Measurements from ENCODE around the gene LMX1A. TPM values are rescaled to one million over a fixed set of nuclear protein-coding genes. Genes with fewer than 3 reads are reported as not detected.

Gene LMX1A
- total and polyA plus RNA-seq, 2 experiments from 2014 or later: not detected

GRCh38 chr1:165187031-165188009 lies 169.2 kb downstream of the LMX1A start:
- H3K4me1 ChIP-seq (ENCODE audit: low read depth): no peaks in the 10 kb centered on the region
- no peak overlapping the region for H3K27ac ChIP-seq
- H3K27me3 ChIP-seq: no peaks in the 10 kb centered on the region
- no peak for TF ChIP-seq CTCF (IDR thresholded peaks at IDR 0.05; ENCODE audit: low read depth, low read length)
- no peaks in the 10 kb centered on the region for H3K9me3 ChIP-seq (ENCODE audit: low read depth)
- H3K4me3 ChIP-seq: no peak overlapping the region
- H3K36me3 ChIP-seq: no peaks in the 10 kb centered on the region
- DNase-seq (ENCODE audit: low read depth in 1 of 2, low spot score in 1 of 2): peak in 1 of 2 donors; percentile 46

DNA sequence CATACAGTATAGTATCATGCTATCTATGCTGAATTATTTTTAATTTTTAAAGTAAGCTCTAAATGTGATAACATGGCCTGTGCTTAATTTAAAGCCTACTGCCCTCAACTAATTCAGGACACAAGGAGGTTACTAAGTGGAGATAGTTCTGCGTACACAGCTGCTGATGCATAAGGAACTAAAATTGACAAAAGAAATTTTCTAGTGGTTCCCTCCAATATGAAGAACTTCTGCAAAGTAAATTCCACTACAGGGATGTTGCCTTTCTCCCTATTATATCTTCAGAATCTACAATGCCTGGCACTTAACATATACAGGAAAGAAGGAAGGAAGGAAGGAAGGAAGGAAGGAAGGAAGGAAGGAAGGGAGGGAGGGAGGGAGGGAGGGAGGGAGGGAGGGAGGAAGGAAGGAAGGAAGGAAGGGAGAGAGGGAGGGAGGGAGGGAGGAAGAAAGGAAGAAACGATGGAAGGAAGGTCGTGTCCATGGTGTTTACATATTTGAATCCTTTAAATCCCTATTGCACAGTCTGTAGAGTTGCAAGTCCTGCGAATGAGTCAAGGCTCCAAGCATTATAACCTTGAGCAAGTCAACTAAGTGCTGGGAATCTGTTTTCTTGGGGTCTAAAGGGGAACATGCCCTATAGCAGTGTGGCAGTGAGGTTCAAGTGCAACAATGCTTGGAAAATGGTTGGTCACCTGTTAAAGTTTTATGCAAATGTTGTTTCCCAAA lies 171.2 kb downstream of the LMX1A start:
- no peak overlapping the region for H3K4me3 ChIP-seq
- H3K27me3 ChIP-seq: no peaks in the 10 kb centered on the region
- H3K27ac ChIP-seq: no peak overlapping the region
- no peaks in the 10 kb centered on the region for H3K36me3 ChIP-seq
- no peaks in the 10 kb centered on the region for H3K4me1 ChIP-seq (ENCODE audit: low read depth)
- no peak for TF ChIP-seq CTCF (IDR thresholded peaks at IDR 0.05; ENCODE audit: low read depth, low read length)
- H3K9me3 ChIP-seq (ENCODE audit: low read depth): no peaks in the 10 kb centered on the region
- no peak for DNase-seq (ENCODE audit: low read depth in 1 of 2, low spot score in 1 of 2)

DNA sequence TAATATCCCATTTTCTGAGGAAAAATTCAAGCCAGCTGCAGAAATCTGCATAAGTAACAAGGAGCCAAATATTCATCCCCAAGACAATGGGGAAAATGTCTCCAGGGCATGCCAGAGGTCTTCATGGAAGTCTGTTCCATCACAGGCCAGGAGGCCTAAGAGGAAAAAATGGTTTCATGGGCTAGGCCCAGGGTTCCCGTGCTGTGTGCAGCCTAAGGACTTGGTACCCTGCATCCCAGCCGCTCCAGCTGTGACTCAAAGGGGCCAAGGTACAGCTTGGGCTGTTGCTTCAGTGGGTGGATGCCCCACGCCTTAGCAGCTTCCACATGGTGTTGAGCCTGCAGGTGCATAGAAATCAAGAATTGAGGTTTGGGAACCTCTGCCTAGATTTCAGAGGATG lies 173.5 kb downstream of the LMX1A start:
- Histone ChIP-seq H3K27me3 (no peaks in the 10 kb centered on the region), H3K4me3 (no peak overlapping the region), H3K27ac (no peak overlapping the region), H3K4me1 (ENCODE audit: low read depth) (no peaks in the 10 kb centered on the region), H3K36me3 (no peaks in the 10 kb centered on the region), H3K9me3 (ENCODE audit: low read depth) (no peaks in the 10 kb centered on the region)
- DNase-seq (ENCODE audit: low read depth in 1 of 2, low spot score in 1 of 2): no peak
- no peak for TF ChIP-seq CTCF (IDR thresholded peaks at IDR 0.05; ENCODE audit: low read depth, low read length)

GRCh38 chr1:165179306-165179705 lies 177.2 kb downstream of the LMX1A start:
- TF ChIP-seq CTCF (IDR thresholded peaks at IDR 0.05; ENCODE audit: low read depth, low read length): no peak
- Histone ChIP-seq H3K27me3 (no peaks in the 10 kb centered on the region), H3K9me3 (ENCODE audit: low read depth) (no peaks in the 10 kb centered on the region), H3K4me1 (ENCODE audit: low read depth) (no peaks in the 10 kb centered on the region), H3K4me3 (no peak overlapping the region), H3K36me3 (no peaks in the 10 kb centered on the region), H3K27ac (no peak overlapping the region)
- DNase-seq (ENCODE audit: low read depth in 1 of 2, low spot score in 1 of 2): no peak

DNA sequence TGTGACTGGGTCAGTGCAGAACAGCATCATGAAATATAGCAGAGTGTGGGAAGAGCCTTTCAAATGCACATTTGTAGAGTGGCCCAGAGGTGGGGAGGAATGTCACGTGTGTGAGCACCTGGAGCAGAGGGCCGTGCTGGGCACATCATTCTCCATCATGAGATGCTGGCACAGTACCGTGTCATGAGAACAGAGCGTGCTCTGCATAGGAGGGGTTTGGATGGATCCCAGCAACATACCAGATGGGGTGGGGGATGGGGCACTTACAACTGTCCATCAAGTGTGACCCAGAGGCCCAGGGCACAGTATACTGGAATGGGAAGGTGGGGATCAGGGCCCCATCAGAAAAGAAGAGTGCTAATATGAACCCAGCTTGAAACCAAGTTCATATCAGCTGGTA lies 182.0 kb downstream of the LMX1A start:
- no peak for TF ChIP-seq CTCF (IDR thresholded peaks at IDR 0.05; ENCODE audit: low read depth, low read length)
- no peaks in the 10 kb centered on the region for H3K27me3 ChIP-seq
- H3K9me3 ChIP-seq (ENCODE audit: low read depth): no peaks in the 10 kb centered on the region
- peak in 1 of 2 donors; percentile 14 for DNase-seq (ENCODE audit: low read depth in 1 of 2, low spot score in 1 of 2)
- no peaks in the 10 kb centered on the region for H3K4me1 ChIP-seq (ENCODE audit: low read depth)
- no peaks in the 10 kb centered on the region for H3K36me3 ChIP-seq
- no peak overlapping the region for H3K27ac ChIP-seq
- H3K4me3 ChIP-seq: no peak overlapping the region

Data from cardiac muscle cell (in vitro differentiated cells and primary cell).